Peyer's patch (tissue), 4 donors: ENCODE data around the gene FAM149A. TPM values are rescaled to one million over a fixed set of nuclear protein-coding genes. Genes with fewer than 3 reads are reported as not detected.

Experiments
- DNase-seq, 3 donors: peaks; one replicate each; pipeline ENCODE4 v3.0.0-alpha.2; 2017 to 2019
- H3K27ac ChIP-seq, 4 donors: fragments of 200-600 bp; sonication (generic); one replicate each; pipeline ENCODE4 v1.5.1; 2016 to 2019
- H3K27me3 ChIP-seq, 2 donors: fragments of 200-600 bp; sonication (generic); one replicate each; pipeline ENCODE4 v1.5.1; 2019
- H3K36me3 ChIP-seq, 3 donors: fragments of 200-600 bp; sonication (generic); one replicate each; pipeline ENCODE4 v1.5.1; 2016 to 2019
- H3K4me1 ChIP-seq, 4 donors: fragments of 200-600 bp; sonication (generic); one replicate each; pipeline ENCODE4 v1.5.1; 2016 to 2019
- H3K4me3 ChIP-seq, 4 donors: fragments of 200-600 bp; sonication (generic); 1 replicate in 3 of 4; 2 replicates in 1 of 4; pipeline ENCODE4 v1.5.1; 2016 to 2019; ENCODE audit warnings: mild to moderate bottlenecking in 1 of 4
- H3K9me3 ChIP-seq, 4 donors: fragments of 200-600 bp; sonication (generic); one replicate each; pipeline ENCODE4 v1.5.1; 2016 to 2019; ENCODE audit warnings: mild to moderate bottlenecking in 1 of 4
- CTCF ChIP-seq, 6 experiments: fragments of 450-650 bp in 4 of 6; fragments of 200-600 bp in 2 of 6; sonication (generic) in 1 of 6; IDR thresholded peaks; one replicate each; pipeline ENCODE4 v1.5.1; 2017 to 2019; ENCODE audit warnings: antibody characterized with exemption in 6 of 6, mild to moderate bottlenecking in 3 of 6, moderate library complexity in 1 of 6
- POLR2A ChIP-seq, 2 donors: fragments of 450-650 bp; IDR thresholded peaks; one replicate each; pipeline ENCODE4 v1.5.1; 2017; ENCODE audit warnings: antibody characterized with exemption in 2 of 2, mild to moderate bottlenecking in 2 of 2, moderate library complexity in 2 of 2
- total RNA-seq, 4 donors: library from RNA; depleted of rRNA; stranded (reverse); fragments of >200 nt; gene quantifications; one replicate each; pipeline ENCODE4 v1.1.0, GENCODE V29; 2016

FAM149A gene
- total RNA-seq, 4 donors from 2014 or later: 11.2 to 14.0 (median 12.6) TPM

GRCh38 chr4:186096681-186097165 is 7.8 kb upstream of the FAM149A start:
- Histone ChIP-seq H3K36me3 (no peaks in the 10 kb centered on the region), H3K4me3 (no peak overlapping the region), H3K4me1 (no peaks in the 10 kb centered on the region), H3K27ac (peak overlapping the region in 1 of 4 donors; percentile 12), H3K27me3 (no peaks in the 10 kb centered on the region), H3K9me3 (no peaks in the 10 kb centered on the region)
- no peak for TF ChIP-seq POLR2A (IDR thresholded peaks at IDR 0.05)
- DNase-seq: no peak

- H3K27ac ChIP-seq: no peak overlapping the region
- no peak for DNase-seq
- H3K4me1 ChIP-seq: no peaks in the 10 kb centered on the region
- H3K27me3 ChIP-seq: no peaks in the 10 kb centered on the region
- H3K4me3 ChIP-seq: no peak overlapping the region
- TF ChIP-seq CTCF (IDR thresholded peaks at IDR 0.05): no peak
- TF ChIP-seq POLR2A (IDR thresholded peaks at IDR 0.05): no peak
- no peaks in the 10 kb centered on the region for H3K36me3 ChIP-seq
- H3K9me3 ChIP-seq: no peaks in the 10 kb centered on the region
Observed at GRCh38 chr4:186097386-186097785, 7.1 kb upstream of the FAM149A start.

- TF ChIP-seq CTCF (IDR thresholded peaks at IDR 0.05) (no peak), POLR2A (IDR thresholded peaks at IDR 0.05) (no peak)
- Histone ChIP-seq H3K36me3 (no peaks in the 10 kb centered on the region), H3K9me3 (no peaks in the 10 kb centered on the region)
Observed at GRCh38 chr4:186102931-186103330, 1.6 kb upstream of the FAM149A start.

DNA sequence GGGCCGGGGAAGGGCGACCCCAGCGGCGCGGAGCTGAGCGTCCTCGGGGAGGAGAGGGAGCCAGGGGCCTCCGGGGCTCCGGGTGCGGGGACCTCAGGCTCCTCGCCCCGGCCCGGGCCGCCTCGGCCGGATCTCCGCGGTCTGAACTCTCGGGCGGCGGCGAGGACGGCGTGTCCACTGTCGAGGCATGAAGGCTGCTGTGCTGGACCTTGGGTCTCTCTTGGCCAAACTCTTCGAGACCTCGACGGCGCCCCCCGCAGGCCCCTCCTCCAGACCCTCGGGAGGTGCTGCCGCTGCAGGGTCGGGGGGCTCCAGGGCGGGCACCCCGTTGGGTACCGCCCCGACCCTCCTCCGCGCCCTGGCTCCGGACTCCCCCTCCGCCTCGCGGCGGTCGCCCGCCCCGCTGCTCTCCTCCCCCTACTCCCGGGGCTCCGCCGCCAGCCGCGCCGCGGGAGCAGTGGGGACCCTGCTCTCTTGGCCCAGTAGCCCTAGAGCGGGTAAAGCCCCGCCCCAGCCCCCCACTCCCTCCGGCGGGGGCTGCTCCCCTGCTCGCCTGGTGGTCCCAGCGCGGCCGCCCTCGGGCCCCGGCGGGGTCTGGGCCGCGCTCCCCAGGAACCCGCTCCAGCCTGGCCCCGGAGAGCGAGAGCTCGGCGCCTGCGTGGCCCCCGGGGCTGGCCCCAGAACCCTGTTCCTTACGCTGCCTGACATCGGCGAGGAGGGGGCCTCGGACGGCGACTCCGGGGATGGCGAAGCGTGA is 564 bp downstream of the FAM149A start:
- Histone ChIP-seq H3K4me3 (peak overlapping the region; percentile 44 to 81 (median 60)), H3K27ac (peak overlapping the region; percentile 60 to 82 (median 64)), H3K36me3 (no peaks in the 10 kb centered on the region), H3K9me3 (no peaks in the 10 kb centered on the region), H3K27me3 (no peaks in the 10 kb centered on the region), H3K4me1 (peaks cover 0 to 4% (median 0%) of the 10 kb centered on the region in 4 donors)
- peak in 2 of 3 donors; percentile 51 to 58 for DNase-seq
- TF ChIP-seq CTCF (IDR thresholded peaks at IDR 0.05) (no peak), POLR2A (IDR thresholded peaks at IDR 0.05) (no peak)

More at GRCh38 chr4:186102931-186103330, 1.6 kb upstream of the FAM149A start:
- H3K27me3 ChIP-seq: no peaks in the 10 kb centered on the region
- no peak for DNase-seq
- no peak overlapping the region for H3K27ac ChIP-seq
- H3K4me1 ChIP-seq: peaks cover 0 to 4% (median 0%) of the 10 kb centered on the region in 4 donors
- H3K4me3 ChIP-seq: no peak overlapping the region

DNA sequence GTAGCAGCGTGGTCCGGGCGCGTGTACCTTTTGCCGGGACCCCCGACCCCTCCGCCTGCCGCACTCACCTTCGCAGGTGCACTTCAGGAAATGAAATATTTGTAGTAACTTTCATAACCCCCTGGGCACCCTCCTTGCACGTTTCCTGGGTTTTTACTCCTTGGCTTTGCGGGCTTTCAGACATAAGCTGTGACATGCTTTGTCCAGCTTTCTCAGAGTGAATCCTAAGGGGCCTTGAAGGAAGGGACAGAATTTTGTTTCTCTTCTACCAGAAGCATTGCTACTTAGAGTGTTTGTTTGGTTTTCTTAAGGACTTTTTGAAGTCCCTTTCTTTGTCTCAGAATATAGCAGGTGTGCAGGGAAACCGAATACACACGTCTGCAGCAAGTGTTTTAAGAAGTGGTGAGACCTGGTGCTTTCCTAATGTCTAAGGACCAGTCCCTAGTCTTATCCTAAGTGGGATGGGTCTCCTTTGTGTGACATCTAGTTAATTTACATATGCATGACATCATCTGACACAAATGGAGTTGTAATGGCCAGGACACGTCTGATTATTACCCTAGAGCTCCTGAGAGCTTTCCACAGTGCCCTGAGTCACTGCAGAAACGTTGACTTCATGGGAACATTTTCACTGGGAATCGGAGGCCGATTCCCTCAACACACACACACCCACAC is 1.3 kb downstream of the FAM149A start:
- Histone ChIP-seq H3K9me3 (no peaks in the 10 kb centered on the region), H3K36me3 (no peaks in the 10 kb centered on the region), H3K27ac (peak overlapping the region; percentile 18 to 82 (median 63)), H3K27me3 (no peaks in the 10 kb centered on the region), H3K4me3 (peak overlapping the region; percentile 44 to 81 (median 60)), H3K4me1 (peaks cover 0 to 4% (median 0%) of the 10 kb centered on the region in 4 donors)
- TF ChIP-seq POLR2A (IDR thresholded peaks at IDR 0.05): peak in 1 of 2 donors; percentile 51
- TF ChIP-seq CTCF (IDR thresholded peaks at IDR 0.05): no peak
- DNase-seq: peak in 1 of 3 donors; percentile 54

DNA sequence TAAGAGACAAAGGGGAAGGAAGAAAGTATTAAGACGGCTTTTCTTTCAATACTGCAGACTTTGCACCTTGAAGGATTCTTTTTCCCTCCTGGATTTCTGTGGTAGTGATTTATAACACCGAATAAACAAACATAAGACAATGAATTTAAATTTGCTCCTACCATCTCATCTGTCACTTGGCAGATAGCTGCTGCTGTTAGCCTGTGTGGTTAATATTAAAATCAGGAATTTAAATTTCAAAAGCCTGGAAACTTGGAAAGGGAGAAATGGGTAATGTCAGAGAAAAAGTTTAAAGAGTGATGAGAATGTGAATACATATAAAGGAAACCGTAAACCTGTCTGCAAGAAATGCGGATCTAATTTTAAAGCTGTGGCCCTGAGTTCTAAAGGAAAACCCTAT is 3.4 kb downstream of the FAM149A start:
- Histone ChIP-seq H3K9me3 (no peaks in the 10 kb centered on the region), H3K4me3 (no peak overlapping the region), H3K36me3 (no peaks in the 10 kb centered on the region), H3K4me1 (peaks cover 0 to 4% (median 0%) of the 10 kb centered on the region in 4 donors), H3K27ac (no peak overlapping the region), H3K27me3 (no peaks in the 10 kb centered on the region)
- TF ChIP-seq CTCF (IDR thresholded peaks at IDR 0.05): no peak
- TF ChIP-seq POLR2A (IDR thresholded peaks at IDR 0.05): no peak
- no peak for DNase-seq
